Right hindlimb (tissue), 1 donor: ENCODE data around the gene MROH7.

Experiments
- DNase-seq: peaks from one replicate; pipeline ENCODE4 v3.0.0-alpha.2; 2018

Gene MROH7

GRCh38 chr1:54640863-54641836 is at the start of gene MROH7:
Gene MROH7 (plus strand): TSS chr1:54641786. CDS start chr1:54652927, 11,141 bp downstream.
- DNase-seq: no peak

GRCh38 chr1:54593571-54594160 is 47.9 kb upstream of the MROH7 start:
- no peak for DNase-seq

DNA sequence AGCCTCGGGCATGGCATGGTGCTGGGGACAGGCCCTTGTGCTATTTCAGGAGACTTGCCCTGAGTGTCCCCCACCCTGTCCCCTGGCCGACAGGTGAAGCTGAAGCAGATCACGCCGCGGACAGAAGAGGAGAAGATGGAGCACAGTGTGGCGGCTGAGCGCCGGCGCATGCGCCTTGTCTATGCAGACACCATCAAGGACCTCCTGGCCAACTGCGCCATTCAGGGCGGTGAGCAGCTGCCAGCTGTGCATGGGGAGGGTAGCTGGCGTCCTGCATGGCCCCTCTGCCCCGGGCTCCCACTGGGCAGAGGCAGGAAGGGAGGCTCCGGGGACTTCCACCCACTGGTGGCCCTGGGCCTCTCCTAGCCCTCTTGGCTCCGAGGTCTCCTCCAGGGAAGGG is 47.1 kb upstream of the MROH7 start:
- no peak for DNase-seq

DNA sequence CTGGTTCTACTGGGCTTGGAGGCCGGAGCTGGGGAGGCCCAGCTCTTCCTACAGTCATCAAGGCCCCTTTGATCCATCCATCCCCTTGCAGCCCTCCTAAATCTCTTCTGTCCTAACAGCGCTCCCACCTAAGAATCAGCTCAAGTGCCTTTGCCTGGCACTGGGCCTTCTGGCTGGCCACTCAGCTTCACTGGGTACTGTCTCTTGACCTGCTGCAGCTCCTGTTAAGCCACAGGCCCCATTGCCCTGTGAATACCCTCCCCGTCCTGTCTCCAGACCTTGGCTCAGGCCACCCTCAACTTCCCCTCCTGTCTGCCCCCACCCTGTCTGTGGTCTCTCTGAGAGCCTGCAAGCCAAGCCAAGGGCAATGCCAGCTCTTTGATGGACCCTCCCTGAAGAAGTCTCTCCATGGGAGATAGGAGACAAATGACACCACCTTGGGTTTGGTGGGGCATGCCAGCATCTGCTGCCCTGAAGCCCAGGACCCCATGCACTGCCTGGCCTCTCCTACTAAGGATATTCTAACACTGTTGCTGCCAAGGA is 45.6 kb upstream of the MROH7 start:
- DNase-seq: no peak

DNA sequence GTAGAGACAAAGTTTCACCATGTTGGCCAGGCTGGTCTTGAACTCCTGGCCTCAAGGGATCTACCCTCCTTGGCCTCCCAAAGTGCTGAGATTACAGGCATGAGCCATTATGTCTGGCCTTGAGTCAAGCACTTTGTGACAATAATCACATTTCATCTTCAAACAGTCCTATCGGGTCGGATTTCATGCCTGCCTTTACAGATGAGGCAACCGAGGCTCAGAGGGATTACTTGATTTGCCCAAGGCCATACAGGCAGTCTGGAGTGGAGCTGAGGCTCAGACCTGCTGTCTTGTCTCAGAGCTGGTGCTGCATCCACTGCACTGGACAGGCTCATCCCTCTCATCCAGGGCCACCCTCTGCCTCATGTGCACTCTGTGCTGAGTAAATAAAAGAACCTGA is 44.8 kb upstream of the MROH7 start:
- no peak for DNase-seq

DNA sequence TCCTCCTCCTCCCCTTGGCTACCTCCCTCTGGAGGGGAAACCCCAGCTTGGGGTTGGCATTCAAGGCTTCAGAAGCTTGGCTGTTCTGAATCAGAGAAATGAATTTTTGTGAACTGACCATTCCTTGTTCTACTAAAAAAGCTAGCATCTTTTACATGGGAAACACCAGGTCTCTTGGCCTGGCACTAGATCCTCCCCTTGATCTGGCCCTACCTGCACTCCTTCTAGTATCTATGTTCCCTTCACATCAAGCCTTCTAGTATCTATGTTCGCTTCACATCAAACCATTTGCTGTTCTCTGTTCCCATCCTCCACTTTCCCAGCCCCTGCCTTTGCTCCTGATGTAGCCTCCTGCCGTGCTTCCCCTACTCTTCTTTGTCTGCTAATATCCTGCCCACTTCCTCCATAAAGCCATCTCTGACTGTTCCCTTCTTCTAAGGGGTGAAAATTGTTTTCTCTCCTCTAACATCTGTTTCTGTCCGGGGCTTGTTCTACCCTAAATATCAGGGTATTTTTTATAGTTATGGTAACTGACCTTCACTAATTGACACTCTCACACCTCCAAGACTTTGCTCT is 44.0 kb upstream of the MROH7 start:
- DNase-seq: no peak

- no peak for DNase-seq
Observed at GRCh38 chr1:54599211-54599823, 42.3 kb upstream of the MROH7 start.

GRCh38 chr1:54600947-54601721 is 40.5 kb upstream of the MROH7 start:
- DNase-seq: no peak

DNA sequence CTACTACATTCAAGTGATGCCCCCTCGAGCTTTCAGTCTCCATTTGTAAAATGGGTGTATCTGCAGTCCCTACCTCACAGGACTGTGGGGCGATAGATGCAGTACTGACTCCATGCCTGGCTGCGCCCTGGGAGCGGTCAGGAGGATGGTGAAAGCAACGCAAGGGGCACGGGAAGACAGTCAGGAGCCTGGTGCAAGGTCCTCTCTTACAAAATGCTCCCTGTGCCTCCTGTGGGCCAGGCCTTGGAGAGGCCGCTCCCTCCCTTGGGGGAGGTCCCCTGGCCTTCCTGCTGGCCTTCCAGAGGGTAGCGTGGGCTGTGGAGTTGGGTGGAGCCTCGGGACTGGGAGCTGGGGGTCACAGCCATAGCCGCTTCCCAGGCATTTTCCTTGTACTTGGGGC is 39.9 kb upstream of the MROH7 start:
- DNase-seq: no peak

GRCh38 chr1:54602554-54602953 is 39.0 kb upstream of the MROH7 start:
- no peak for DNase-seq

GRCh38 chr1:54603241-54603640 is 38.3 kb upstream of the MROH7 start:
- DNase-seq: no peak

DNA sequence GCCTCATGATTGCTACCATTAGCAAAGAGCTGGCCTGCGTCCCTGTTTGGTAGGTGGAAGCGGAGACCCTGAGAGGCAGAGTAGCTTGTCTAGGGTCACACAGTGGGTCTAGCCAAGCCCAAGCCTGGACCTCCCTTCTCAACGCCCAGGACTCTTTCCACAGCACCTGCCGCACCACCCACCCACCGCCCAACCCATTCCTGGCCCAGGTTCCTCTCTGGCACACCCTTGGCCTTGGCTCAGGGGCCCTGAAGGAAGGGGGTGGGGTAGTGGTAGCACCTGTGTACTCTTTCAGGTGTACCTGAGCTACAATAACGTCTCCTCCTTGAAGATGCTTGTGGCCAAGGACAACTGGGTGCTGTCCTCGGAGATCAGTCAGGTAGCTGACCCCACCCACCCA is 37.5 kb upstream of the MROH7 start:
- DNase-seq: no peak

DNA sequence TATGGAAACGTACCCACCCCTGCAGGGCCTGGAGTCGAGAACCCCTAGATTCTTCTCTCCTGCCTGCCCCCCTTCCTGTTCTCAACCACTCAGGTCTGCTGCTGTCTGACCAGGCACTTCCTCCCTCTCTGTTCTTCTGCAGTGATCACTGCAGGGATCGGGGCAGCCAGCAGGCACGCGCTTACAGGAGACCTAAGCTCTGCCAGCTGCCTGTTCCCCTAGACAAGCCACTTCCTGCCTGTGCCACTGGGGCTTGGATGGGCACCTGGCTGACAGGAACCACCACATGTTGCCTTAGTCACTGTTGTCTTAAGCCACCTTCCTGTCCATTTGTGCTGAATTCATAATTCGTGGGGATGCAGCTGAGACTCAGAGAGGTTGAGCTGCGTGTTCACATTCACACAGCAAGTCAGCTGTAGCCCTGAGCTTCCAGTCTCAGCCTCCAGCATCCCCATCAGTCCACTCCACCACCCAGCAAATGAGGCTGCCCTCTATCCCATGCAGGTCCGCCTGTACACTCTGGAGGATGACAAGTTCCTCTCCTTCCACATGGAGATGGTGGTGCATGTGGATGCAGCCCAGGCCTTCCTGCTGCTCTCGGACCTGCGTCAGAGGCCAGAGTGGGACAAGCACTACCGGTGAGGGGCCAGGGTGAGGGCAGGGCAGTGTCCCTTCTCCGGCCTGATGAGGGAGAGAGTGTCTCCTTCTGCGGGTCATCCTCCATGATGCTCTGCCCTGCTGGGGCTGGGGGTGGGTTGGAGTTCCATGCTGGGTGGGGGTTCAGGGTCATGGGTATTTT is 36.8 kb upstream of the MROH7 start:
- no peak for DNase-seq

- no peak for DNase-seq
Observed at GRCh38 chr1:54606096-54606989, 35.2 kb upstream of the MROH7 start.

DNA sequence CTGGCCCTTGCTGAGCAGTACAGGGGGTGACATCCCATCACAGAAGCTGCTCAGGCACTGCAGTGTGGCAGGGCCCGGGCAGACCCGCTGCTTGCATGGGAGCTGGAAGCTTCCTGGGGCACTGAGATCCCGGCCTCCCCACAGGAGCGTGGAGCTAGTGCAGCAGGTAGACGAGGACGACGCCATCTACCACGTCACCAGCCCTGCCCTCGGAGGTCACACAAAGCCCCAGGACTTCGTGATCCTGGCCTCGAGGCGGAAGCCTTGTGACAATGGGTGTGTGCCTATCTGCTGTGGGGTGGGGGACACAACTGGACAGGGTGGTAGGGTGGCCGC is 34.6 kb upstream of the MROH7 start:
- DNase-seq: no peak

- no peak for DNase-seq
Observed at GRCh38 chr1:54607821-54608565, 33.6 kb upstream of the MROH7 start.

GRCh38 chr1:54608566-54609230 is 32.9 kb upstream of the MROH7 start:
- DNase-seq: no peak

- peak; percentile 75 for DNase-seq
Observed at GRCh38 chr1:54609301-54609921, 32.2 kb upstream of the MROH7 start.

- no peak for DNase-seq
Observed at GRCh38 chr1:54610048-54610447, 31.5 kb upstream of the MROH7 start.
